ENCODE results near the gene MALRD1.
A peak's percentile ranks its signal among the peaks of the same experiment; 100 is the strongest.

The MALRD1 gene

GRCh38 chr10:19329475-19329874 lies 280.9 kb downstream of the MALRD1 start:
- H3K56ac ChIP-seq (ENCODE audit: low read length): no peak overlapping the region
- H3K23ac ChIP-seq (ENCODE audit: low read length): no peak overlapping the region
- DNase-seq: no peak
- H3K4me1 ChIP-seq (ENCODE audit: control insufficient read depth, low read depth, low read length): no peaks in the 10 kb centered on the region
- no peaks in the 10 kb centered on the region for H3K79me1 ChIP-seq (ENCODE audit: low read length)
- no peak overlapping the region for H3K27ac ChIP-seq (ENCODE audit: low read depth, low read length)
- no CpG with 5 or more reads among the region's 1 CpG for WGBS (ENCODE audit: extremely low coverage, insufficient coverage, low lambda C conversion rate)
- no peak overlapping the region for H2BK15ac ChIP-seq (replicated peaks; ENCODE audit: low read depth)
- H3K4me2 ChIP-seq (ENCODE audit: low read length): no peak overlapping the region
- no peak overlapping the region for H2BK5ac ChIP-seq (ENCODE audit: low read length)
- no peak overlapping the region for H3K4ac ChIP-seq (ENCODE audit: low read depth, low read length)
- no peak overlapping the region for H2BK120ac ChIP-seq (ENCODE audit: low read depth, low read length)
- H4K8ac ChIP-seq (ENCODE audit: low read depth, low read length): no peak overlapping the region
- H2AK5ac ChIP-seq (ENCODE audit: low read length): no peak overlapping the region
- no peaks in the 10 kb centered on the region for H3K79me2 ChIP-seq (ENCODE audit: control insufficient read depth, insufficient read depth, low read length)
- H3K4me3 ChIP-seq (ENCODE audit: low read length): no peak overlapping the region
- H3K27me3 ChIP-seq (ENCODE audit: insufficient read depth, low read length, poor library complexity): no peaks in the 10 kb centered on the region
- no peak overlapping the region for H3K18ac ChIP-seq (ENCODE audit: low read length)
- no peak overlapping the region for H4K5ac ChIP-seq (ENCODE audit: low read length)
- no peaks in the 10 kb centered on the region for H3K36me3 ChIP-seq (ENCODE audit: control insufficient read depth, insufficient read depth, low read length)
- H3K9ac ChIP-seq (ENCODE audit: low read length): no peak overlapping the region

- Histone ChIP-seq H3K9ac (ENCODE audit: low read length) (no peak overlapping the region), H3K79me1 (ENCODE audit: low read length) (no peaks in the 10 kb centered on the region), H3K36me3 (ENCODE audit: control insufficient read depth, insufficient read depth, low read length) (no peaks in the 10 kb centered on the region), H3K18ac (ENCODE audit: low read length) (no peak overlapping the region), H2BK15ac (replicated peaks; ENCODE audit: low read depth) (no peak overlapping the region), H3K56ac (ENCODE audit: low read length) (no peak overlapping the region), H3K79me2 (ENCODE audit: control insufficient read depth, insufficient read depth, low read length) (no peaks in the 10 kb centered on the region), H2BK5ac (ENCODE audit: low read length) (no peak overlapping the region), H3K27me3 (ENCODE audit: insufficient read depth, low read length, poor library complexity) (no peaks in the 10 kb centered on the region), H2BK120ac (ENCODE audit: low read depth, low read length) (no peak overlapping the region), H3K4me1 (ENCODE audit: control insufficient read depth, low read depth, low read length) (no peaks in the 10 kb centered on the region), H2AK5ac (ENCODE audit: low read length) (no peak overlapping the region), H3K4me3 (ENCODE audit: low read length) (no peak overlapping the region), H4K8ac (ENCODE audit: low read depth, low read length) (no peak overlapping the region), H4K5ac (ENCODE audit: low read length) (no peak overlapping the region), H3K4ac (ENCODE audit: low read depth, low read length) (no peak overlapping the region), H3K23ac (ENCODE audit: low read length) (no peak overlapping the region), H3K27ac (ENCODE audit: low read depth, low read length) (no peak overlapping the region), H3K4me2 (ENCODE audit: low read length) (no peak overlapping the region)
- DNase-seq: no peak
These were observed 283.7 kb downstream of the MALRD1 start for GRCh38 chr10:19332304-19332703.

GRCh38 chr10:19333631-19334030 lies 285.0 kb downstream of the MALRD1 start:
- Histone ChIP-seq H2BK5ac (ENCODE audit: low read length) (no peak overlapping the region), H4K5ac (ENCODE audit: low read length) (no peak overlapping the region), H2BK120ac (ENCODE audit: low read depth, low read length) (no peak overlapping the region), H3K27me3 (ENCODE audit: insufficient read depth, low read length, poor library complexity) (no peaks in the 10 kb centered on the region), H3K4ac (ENCODE audit: low read depth, low read length) (no peak overlapping the region), H3K27ac (ENCODE audit: low read depth, low read length) (no peak overlapping the region), H3K79me2 (ENCODE audit: control insufficient read depth, insufficient read depth, low read length) (no peaks in the 10 kb centered on the region), H2BK15ac (replicated peaks; ENCODE audit: low read depth) (no peak overlapping the region), H3K18ac (ENCODE audit: low read length) (no peak overlapping the region), H3K4me1 (ENCODE audit: control insufficient read depth, low read depth, low read length) (no peaks in the 10 kb centered on the region), H3K4me3 (ENCODE audit: low read length) (no peak overlapping the region), H3K4me2 (ENCODE audit: low read length) (no peak overlapping the region), H3K9ac (ENCODE audit: low read length) (no peak overlapping the region), H4K8ac (ENCODE audit: low read depth, low read length) (no peak overlapping the region), H3K36me3 (ENCODE audit: control insufficient read depth, insufficient read depth, low read length) (no peaks in the 10 kb centered on the region), H2AK5ac (ENCODE audit: low read length) (no peak overlapping the region), H3K23ac (ENCODE audit: low read length) (no peak overlapping the region), H3K79me1 (ENCODE audit: low read length) (no peaks in the 10 kb centered on the region), H3K56ac (ENCODE audit: low read length) (no peak overlapping the region)
- WGBS (ENCODE audit: extremely low coverage, insufficient coverage, low lambda C conversion rate): no CpG with 5 or more reads among the region's 2 CpGs
- DNase-seq: no peak

GRCh38 chr10:19347621-19348020 lies 299.0 kb downstream of the MALRD1 start:
- no peak overlapping the region for H3K4ac ChIP-seq (ENCODE audit: low read depth, low read length)
- no peak overlapping the region for H3K23ac ChIP-seq (ENCODE audit: low read length)
- H3K4me1 ChIP-seq (ENCODE audit: control insufficient read depth, low read depth, low read length): no peaks in the 10 kb centered on the region
- no peak overlapping the region for H3K56ac ChIP-seq (ENCODE audit: low read length)
- WGBS (ENCODE audit: extremely low coverage, insufficient coverage, low lambda C conversion rate): no CpG with 5 or more reads among the region's 2 CpGs
- no peaks in the 10 kb centered on the region for H3K79me2 ChIP-seq (ENCODE audit: control insufficient read depth, insufficient read depth, low read length)
- no peaks in the 10 kb centered on the region for H3K27me3 ChIP-seq (ENCODE audit: insufficient read depth, low read length, poor library complexity)
- no peak overlapping the region for H2BK5ac ChIP-seq (ENCODE audit: low read length)
- H4K8ac ChIP-seq (ENCODE audit: low read depth, low read length): no peak overlapping the region
- H3K4me3 ChIP-seq (ENCODE audit: low read length): no peak overlapping the region
- H3K4me2 ChIP-seq (ENCODE audit: low read length): no peak overlapping the region
- H3K18ac ChIP-seq (ENCODE audit: low read length): no peak overlapping the region
- peak; percentile 26 for DNase-seq
- H3K79me1 ChIP-seq (ENCODE audit: low read length): no peaks in the 10 kb centered on the region
- no peak overlapping the region for H2BK120ac ChIP-seq (ENCODE audit: low read depth, low read length)
- no peak overlapping the region for H2AK5ac ChIP-seq (ENCODE audit: low read length)
- H3K9ac ChIP-seq (ENCODE audit: low read length): no peak overlapping the region
- no peak overlapping the region for H4K5ac ChIP-seq (ENCODE audit: low read length)
- no peaks in the 10 kb centered on the region for H3K36me3 ChIP-seq (ENCODE audit: control insufficient read depth, insufficient read depth, low read length)
- H2BK15ac ChIP-seq (replicated peaks; ENCODE audit: low read depth): no peak overlapping the region
- no peak overlapping the region for H3K27ac ChIP-seq (ENCODE audit: low read depth, low read length)

GRCh38 chr10:19367176-19367575 lies 318.6 kb downstream of the MALRD1 start:
- no peak overlapping the region for H3K4me2 ChIP-seq (ENCODE audit: low read length)
- H3K4ac ChIP-seq (ENCODE audit: low read depth, low read length): no peak overlapping the region
- H3K18ac ChIP-seq (ENCODE audit: low read length): no peak overlapping the region
- DNase-seq: no peak
- H3K79me2 ChIP-seq (ENCODE audit: control insufficient read depth, insufficient read depth, low read length): no peaks in the 10 kb centered on the region
- no peaks in the 10 kb centered on the region for H3K27me3 ChIP-seq (ENCODE audit: insufficient read depth, low read length, poor library complexity)
- H3K56ac ChIP-seq (ENCODE audit: low read length): no peak overlapping the region
- H3K4me1 ChIP-seq (ENCODE audit: control insufficient read depth, low read depth, low read length): no peaks in the 10 kb centered on the region
- H2BK5ac ChIP-seq (ENCODE audit: low read length): no peak overlapping the region
- no peak overlapping the region for H4K8ac ChIP-seq (ENCODE audit: low read depth, low read length)
- H2BK120ac ChIP-seq (ENCODE audit: low read depth, low read length): no peak overlapping the region
- no peak overlapping the region for H3K23ac ChIP-seq (ENCODE audit: low read length)
- H2BK15ac ChIP-seq (replicated peaks; ENCODE audit: low read depth): no peak overlapping the region
- H2AK5ac ChIP-seq (ENCODE audit: low read length): no peak overlapping the region
- H3K36me3 ChIP-seq (ENCODE audit: control insufficient read depth, insufficient read depth, low read length): no peaks in the 10 kb centered on the region
- no peak overlapping the region for H3K9ac ChIP-seq (ENCODE audit: low read length)
- H3K79me1 ChIP-seq (ENCODE audit: low read length): no peaks in the 10 kb centered on the region
- no peak overlapping the region for H3K4me3 ChIP-seq (ENCODE audit: low read length)
- no peak overlapping the region for H4K5ac ChIP-seq (ENCODE audit: low read length)
- no peak overlapping the region for H3K27ac ChIP-seq (ENCODE audit: low read depth, low read length)
- no CpG with 5 or more reads among the region's 2 CpGs for WGBS (ENCODE audit: extremely low coverage, insufficient coverage, low lambda C conversion rate)

- Histone ChIP-seq H3K27me3 (ENCODE audit: insufficient read depth, low read length, poor library complexity) (no peaks in the 10 kb centered on the region), H3K4ac (ENCODE audit: low read depth, low read length) (no peak overlapping the region), H3K23ac (ENCODE audit: low read length) (no peak overlapping the region), H4K8ac (ENCODE audit: low read depth, low read length) (no peak overlapping the region), H3K56ac (ENCODE audit: low read length) (no peak overlapping the region), H3K4me1 (ENCODE audit: control insufficient read depth, low read depth, low read length) (no peaks in the 10 kb centered on the region), H3K9ac (ENCODE audit: low read length) (no peak overlapping the region), H2AK5ac (ENCODE audit: low read length) (no peak overlapping the region), H3K27ac (ENCODE audit: low read depth, low read length) (no peak overlapping the region), H2BK120ac (ENCODE audit: low read depth, low read length) (no peak overlapping the region), H3K4me3 (ENCODE audit: low read length) (no peak overlapping the region), H3K36me3 (ENCODE audit: control insufficient read depth, insufficient read depth, low read length) (no peaks in the 10 kb centered on the region), H2BK5ac (ENCODE audit: low read length) (no peak overlapping the region), H3K4me2 (ENCODE audit: low read length) (no peak overlapping the region), H3K18ac (ENCODE audit: low read length) (no peak overlapping the region), H3K79me1 (ENCODE audit: low read length) (no peaks in the 10 kb centered on the region), H4K5ac (ENCODE audit: low read length) (no peak overlapping the region), H2BK15ac (replicated peaks; ENCODE audit: low read depth) (no peak overlapping the region), H3K79me2 (ENCODE audit: control insufficient read depth, insufficient read depth, low read length) (no peaks in the 10 kb centered on the region)
- no CpG with 5 or more reads among the region's 3 CpGs for WGBS (ENCODE audit: extremely low coverage, insufficient coverage, low lambda C conversion rate)
- DNase-seq: no peak
These were observed 325.4 kb downstream of the MALRD1 start for GRCh38 chr10:19373988-19374387.

Measured in mesendoderm (in vitro differentiated cells).